ENCODE measurements around the gene EMC1.
A peak's percentile ranks its signal among the peaks of the same experiment; 100 is the strongest.

The EMC1 gene

DNA sequence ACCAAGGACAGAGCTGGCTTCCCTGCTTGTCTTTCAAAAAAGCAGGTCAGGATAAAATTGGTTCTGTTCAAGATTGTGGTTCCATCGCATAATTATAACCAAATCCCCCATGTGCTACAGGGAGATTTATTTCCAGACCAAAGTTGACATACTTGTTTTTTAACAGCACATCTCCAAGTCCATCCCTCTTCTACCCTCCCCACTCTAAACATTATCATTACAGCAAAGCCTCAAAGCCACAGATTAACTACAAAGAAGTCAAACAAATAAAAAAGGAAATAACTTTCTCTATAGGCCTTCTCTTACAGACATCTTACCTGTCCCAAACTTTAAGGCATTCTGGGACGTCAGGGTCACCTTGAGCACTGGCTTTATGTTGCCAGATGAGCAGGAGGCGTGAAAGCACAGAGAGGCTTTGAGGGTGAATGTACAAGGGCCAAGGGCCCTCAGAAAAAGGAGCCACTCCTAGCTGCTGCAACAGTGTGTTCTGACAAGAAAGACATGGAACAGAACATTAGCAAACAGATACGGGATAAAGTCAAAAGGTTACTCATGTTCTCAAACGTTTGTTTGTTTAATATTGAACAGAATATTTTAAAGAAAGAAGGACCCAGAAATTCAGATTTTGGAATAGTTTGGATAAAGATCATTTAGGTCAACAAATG is 72.5 kb downstream of the EMC1 start:
- TF ChIP-seq RAD21 (IDR thresholded peaks at IDR 0.05; ENCODE audit: low read depth): no peak
- no peak for TF ChIP-seq CREB1 (IDR thresholded peaks at IDR 0.05; ENCODE audit: low read depth)
- no peak for TF ChIP-seq EP300 (IDR thresholded peaks at IDR 0.05; ENCODE audit: borderline replicate concordance)
- TF ChIP-seq, protein P1, sequence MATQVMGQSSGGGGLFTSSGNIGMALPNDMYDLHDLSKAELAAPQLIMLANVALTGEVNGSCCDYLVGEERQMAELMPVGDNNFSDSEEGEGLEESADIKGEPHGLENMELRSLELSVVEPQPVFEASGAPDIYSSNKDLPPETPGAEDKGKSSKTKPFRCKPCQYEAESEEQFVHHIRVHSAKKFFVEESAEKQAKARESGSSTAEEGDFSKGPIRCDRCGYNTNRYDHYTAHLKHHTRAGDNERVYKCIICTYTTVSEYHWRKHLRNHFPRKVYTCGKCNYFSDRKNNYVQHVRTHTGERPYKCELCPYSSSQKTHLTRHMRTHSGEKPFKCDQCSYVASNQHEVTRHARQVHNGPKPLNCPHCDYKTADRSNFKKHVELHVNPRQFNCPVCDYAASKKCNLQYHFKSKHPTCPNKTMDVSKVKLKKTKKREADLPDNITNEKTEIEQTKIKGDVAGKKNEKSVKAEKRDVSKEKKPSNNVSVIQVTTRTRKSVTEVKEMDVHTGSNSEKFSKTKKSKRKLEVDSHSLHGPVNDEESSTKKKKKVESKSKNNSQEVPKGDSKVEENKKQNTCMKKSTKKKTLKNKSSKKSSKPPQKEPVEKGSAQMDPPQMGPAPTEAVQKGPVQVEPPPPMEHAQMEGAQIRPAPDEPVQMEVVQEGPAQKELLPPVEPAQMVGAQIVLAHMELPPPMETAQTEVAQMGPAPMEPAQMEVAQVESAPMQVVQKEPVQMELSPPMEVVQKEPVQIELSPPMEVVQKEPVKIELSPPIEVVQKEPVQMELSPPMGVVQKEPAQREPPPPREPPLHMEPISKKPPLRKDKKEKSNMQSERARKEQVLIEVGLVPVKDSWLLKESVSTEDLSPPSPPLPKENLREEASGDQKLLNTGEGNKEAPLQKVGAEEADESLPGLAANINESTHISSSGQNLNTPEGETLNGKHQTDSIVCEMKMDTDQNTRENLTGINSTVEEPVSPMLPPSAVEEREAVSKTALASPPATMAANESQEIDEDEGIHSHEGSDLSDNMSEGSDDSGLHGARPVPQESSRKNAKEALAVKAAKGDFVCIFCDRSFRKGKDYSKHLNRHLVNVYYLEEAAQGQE (IDR thresholded peaks at IDR 0.05; ENCODE audit: low read depth): no peak
- no peak for TF ChIP-seq YY1 (IDR thresholded peaks at IDR 0.05; ENCODE audit: low read depth)
- no peak for TF ChIP-seq EGR1 (IDR thresholded peaks at IDR 0.05)
- TF ChIP-seq ZBTB7A (IDR thresholded peaks at IDR 0.05; ENCODE audit: low read depth): no peak
- TF ChIP-seq MAX (IDR thresholded peaks at IDR 0.05): no peak
- no peak for TF ChIP-seq TCF12 (IDR thresholded peaks at IDR 0.05; ENCODE audit: low read depth)
- TF ChIP-seq TAF1 (IDR thresholded peaks at IDR 0.05; ENCODE audit: low read depth): no peak
- TF ChIP-seq USF1 (IDR thresholded peaks at IDR 0.05): no peak
- no peak for TF ChIP-seq CEBPB (IDR thresholded peaks at IDR 0.05)

DNA sequence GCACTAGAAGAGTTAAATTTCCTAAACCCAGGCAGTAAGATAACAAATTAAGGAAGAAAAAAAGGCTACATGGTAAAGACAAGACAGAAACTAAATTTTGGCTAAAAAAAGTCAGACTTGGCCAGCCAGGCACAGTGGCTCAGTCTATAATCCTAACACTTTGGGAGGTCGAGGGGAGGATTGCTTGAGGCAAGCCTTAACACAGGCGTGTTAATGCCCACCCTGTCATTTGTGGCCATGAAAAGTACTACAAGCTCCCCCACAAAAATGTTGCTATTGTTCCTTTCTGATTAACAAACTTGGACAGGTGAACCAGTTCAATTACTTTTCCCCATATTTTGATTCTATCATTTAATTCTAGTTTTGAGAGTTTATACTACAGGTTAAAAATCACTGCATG is 73.5 kb downstream of the EMC1 start:
- TF ChIP-seq TAF1 (IDR thresholded peaks at IDR 0.05; ENCODE audit: low read depth): no peak
- TF ChIP-seq RAD21 (IDR thresholded peaks at IDR 0.05; ENCODE audit: low read depth): no peak
- no peak for TF ChIP-seq EP300 (IDR thresholded peaks at IDR 0.05; ENCODE audit: borderline replicate concordance)
- no peak for TF ChIP-seq YY1 (IDR thresholded peaks at IDR 0.05; ENCODE audit: low read depth)
- TF ChIP-seq NFIC (IDR thresholded peaks at IDR 0.05): no peak
- TF ChIP-seq ZBTB7A (IDR thresholded peaks at IDR 0.05; ENCODE audit: low read depth): no peak
- no peak for TF ChIP-seq TCF12 (IDR thresholded peaks at IDR 0.05; ENCODE audit: low read depth)
- TF ChIP-seq, protein P1 (IDR thresholded peaks at IDR 0.05; ENCODE audit: low read depth): no peak

DNA sequence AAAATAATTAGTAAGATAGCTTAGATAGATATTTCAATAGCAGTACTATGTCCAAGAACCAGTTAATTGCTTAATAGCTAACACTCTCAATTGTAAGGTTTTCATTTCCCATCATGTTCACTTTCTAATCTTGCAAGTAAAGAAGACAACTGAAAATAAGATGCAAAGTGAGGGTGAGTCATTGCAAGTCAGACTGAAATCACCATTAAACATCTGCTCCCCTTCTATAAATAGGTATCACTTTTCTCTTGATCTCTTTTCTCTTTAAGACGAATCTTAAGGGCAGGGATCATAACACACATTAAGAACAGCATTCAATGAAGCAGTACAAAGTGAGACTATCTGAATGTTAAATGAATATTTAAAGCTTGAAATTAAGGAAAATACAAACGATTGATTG is 81.7 kb downstream of the EMC1 start:
- no peak for TF ChIP-seq MAX (IDR thresholded peaks at IDR 0.05)
- no peak for TF ChIP-seq FOXM1 (IDR thresholded peaks at IDR 0.05; ENCODE audit: borderline replicate concordance, low read depth)
- no peak for TF ChIP-seq TAF1 (IDR thresholded peaks at IDR 0.05; ENCODE audit: low read depth)
- no peak for TF ChIP-seq NFIC (IDR thresholded peaks at IDR 0.05)

DNA sequence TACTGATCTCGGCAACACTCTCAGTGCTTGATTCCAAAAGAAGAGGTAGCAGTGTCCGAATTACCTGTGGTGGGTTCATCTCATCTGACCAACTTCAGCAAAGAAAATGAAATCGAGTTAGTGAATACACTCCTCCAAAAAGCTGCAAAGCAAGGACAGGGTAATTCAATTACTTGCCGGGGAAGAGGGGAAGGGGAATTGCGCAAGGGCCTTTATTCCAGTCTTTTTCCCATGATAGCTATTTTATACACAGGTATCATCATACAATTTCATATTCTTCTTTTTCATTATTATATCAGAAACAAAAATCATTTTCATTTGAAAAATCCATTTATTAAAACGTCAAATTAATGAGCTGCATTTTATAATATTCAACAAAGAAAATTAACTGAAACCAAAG is 84.2 kb downstream of the EMC1 start:
- no peak for TF ChIP-seq CREB1 (IDR thresholded peaks at IDR 0.05; ENCODE audit: low read depth)
- TF ChIP-seq USF1 (IDR thresholded peaks at IDR 0.05): no peak
- TF ChIP-seq, protein P1 (IDR thresholded peaks at IDR 0.05; ENCODE audit: low read depth): no peak
- TF ChIP-seq ZBTB7A (IDR thresholded peaks at IDR 0.05; ENCODE audit: low read depth): no peak
- no peak for TF ChIP-seq MAX (IDR thresholded peaks at IDR 0.05)
- TF ChIP-seq CEBPB (IDR thresholded peaks at IDR 0.05): peak; percentile 70; the same call in 1 of the 2 replicates
- TF ChIP-seq TAF1 (IDR thresholded peaks at IDR 0.05; ENCODE audit: low read depth): no peak

- TF ChIP-seq NFIC (IDR thresholded peaks at IDR 0.05) (no peak), RAD21 (IDR thresholded peaks at IDR 0.05; ENCODE audit: low read depth) (no peak)
Measured at GRCh38 chr1:19166066-19166465, 85.3 kb downstream of the EMC1 start.
